GM21515 (cell line): Measurements from ENCODE around the gene PSMB3.

ENCODE experiments used
- ATAC-seq: cut with Tn5 transposase; IDR thresholded peaks from one replicate; pipeline ENCODE4 v1.9.1; 2021; ENCODE audit not compliant: unreplicated experiment

The PSMB3 gene

DNA sequence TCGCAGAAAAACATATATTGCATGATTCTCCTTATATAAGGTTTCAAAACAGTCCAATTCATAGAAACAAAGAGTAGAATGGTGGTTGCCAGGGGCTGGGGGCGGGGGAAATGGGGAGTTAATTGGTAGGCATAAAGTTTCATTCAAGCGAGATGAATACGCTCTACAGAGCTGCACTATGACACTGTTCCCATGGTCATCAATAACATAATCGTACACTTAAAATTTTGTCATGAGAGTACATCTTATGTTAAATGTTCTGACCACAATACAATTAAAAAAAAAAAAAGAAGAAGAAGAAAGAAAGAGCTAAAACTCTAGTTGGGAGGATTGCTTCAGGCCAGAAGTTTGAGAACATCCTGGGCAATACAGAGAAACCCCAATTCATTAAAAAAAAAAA is 41.7 kb downstream of the PSMB3 start:
- ATAC-seq, result no peak

DNA sequence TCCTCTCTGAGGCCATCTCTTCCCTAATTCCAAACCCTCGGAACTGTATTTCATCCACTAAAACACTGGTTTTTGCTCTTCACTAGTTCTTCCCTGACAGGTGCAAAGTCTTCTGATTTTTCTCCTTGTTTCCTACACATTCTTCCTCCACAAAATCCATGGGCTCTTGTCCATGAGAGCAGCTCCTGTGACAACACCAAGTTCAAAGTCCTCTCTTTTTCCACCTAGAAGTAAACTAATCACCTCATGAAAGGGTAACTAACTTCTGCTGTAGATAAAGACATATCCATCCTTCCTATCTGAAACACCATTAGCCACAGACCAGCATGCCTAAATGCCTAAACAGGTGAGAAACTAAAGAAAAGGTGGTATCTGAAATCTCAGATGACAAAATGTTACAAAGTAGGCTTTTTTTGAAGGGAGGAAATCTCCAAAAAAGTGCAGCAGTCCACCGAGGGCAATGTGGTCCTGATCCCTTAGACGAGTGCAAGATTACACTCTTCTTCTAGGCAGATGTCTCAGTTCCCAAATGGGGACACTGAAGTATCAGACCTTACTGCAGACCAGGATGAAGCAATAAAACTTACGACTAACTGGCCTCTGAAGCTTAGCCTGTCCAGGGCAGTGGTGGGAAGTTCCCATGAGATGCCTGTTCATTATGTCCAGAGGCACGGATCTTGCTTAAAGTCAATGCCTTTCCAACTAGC is 44.1 kb downstream of the PSMB3 start:
- ATAC-seq, result no peak

GRCh38 chr17:38797158-38797490 is 44.6 kb downstream of the PSMB3 start:
- ATAC-seq, result no peak

DNA sequence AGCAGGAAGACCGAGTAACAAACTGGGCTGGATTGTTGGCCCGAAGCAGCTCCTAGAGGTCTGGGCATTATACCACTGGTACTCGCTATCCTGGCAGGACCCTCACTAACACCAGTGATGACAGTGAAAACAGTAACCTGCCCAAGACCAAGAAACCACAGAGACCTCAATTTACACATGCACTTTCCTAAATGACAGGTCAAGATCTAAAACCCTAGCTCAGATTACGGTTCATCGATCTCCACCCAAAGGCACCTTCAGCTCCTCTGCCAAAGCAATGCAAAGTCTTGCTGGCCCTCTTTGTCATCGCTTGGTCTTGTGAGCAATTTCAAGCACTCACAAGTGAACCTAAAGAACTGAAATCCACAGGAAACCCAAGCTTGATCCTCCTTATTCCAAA is 45.3 kb downstream of the PSMB3 start:
- no peak for ATAC-seq

GRCh38 chr17:38798614-38799500 is 46.3 kb downstream of the PSMB3 start:
- ATAC-seq, result peak; percentile 32

- ATAC-seq, result peak; percentile 71
Observed at GRCh38 chr17:38799501-38800236, 47.1 kb downstream of the PSMB3 start, which contains the start of gene PIP4K2B. PIP4K2B (minus strand) TSS chr17:38799556; CDS start chr17:38799424, 132 bp downstream.

- no peak for ATAC-seq
Observed at GRCh38 chr17:38800237-38800760, 47.8 kb downstream of the PSMB3 start.

- no peak for ATAC-seq
Observed at GRCh38 chr17:38809828-38810227, 57.3 kb downstream of the PSMB3 start.
